ENCODE results near the gene CNDP2. TPM values are rescaled to one million over a fixed set of nuclear protein-coding genes. Genes with fewer than 3 reads are reported as not detected.

CNDP2 gene
- total RNA-seq, 1 experiment from 2014 or later: 62.8 TPM

GRCh38 chr18:74472312-74472711 is 23.9 kb upstream of the CNDP2 start:
- DNase-seq (ENCODE audit: low read depth): no peak

- DNase-seq (ENCODE audit: low read depth): no peak
These were observed 22.1 kb upstream of the CNDP2 start for GRCh38 chr18:74473976-74474640.

GRCh38 chr18:74476140-74476539 is 20.0 kb upstream of the CNDP2 start:
- DNase-seq (ENCODE audit: low read depth): peak; percentile 8

GRCh38 chr18:74477771-74478170 is 18.4 kb upstream of the CNDP2 start:
- no peak for DNase-seq (ENCODE audit: low read depth)

GRCh38 chr18:74478316-74478715 is 17.8 kb upstream of the CNDP2 start:
- DNase-seq (ENCODE audit: low read depth): no peak

GRCh38 chr18:74478880-74479279 is 17.3 kb upstream of the CNDP2 start:
- no peak for DNase-seq (ENCODE audit: low read depth)

- no peak for DNase-seq (ENCODE audit: low read depth)
These were observed 16.5 kb upstream of the CNDP2 start for GRCh38 chr18:74479486-74480148.

GRCh38 chr18:74480149-74480651 is 16.0 kb upstream of the CNDP2 start:
- DNase-seq (ENCODE audit: low read depth): no peak

- DNase-seq (ENCODE audit: low read depth): no peak
These were observed 13.5 kb upstream of the CNDP2 start for GRCh38 chr18:74482697-74483096.

- DNase-seq (ENCODE audit: low read depth): no peak
These were observed 9.9 kb upstream of the CNDP2 start for GRCh38 chr18:74486119-74486849.

- DNase-seq (ENCODE audit: low read depth): no peak
These were observed 7.8 kb upstream of the CNDP2 start for GRCh38 chr18:74488354-74488753.

- DNase-seq (ENCODE audit: low read depth): no peak
These were observed 7.3 kb upstream of the CNDP2 start for GRCh38 chr18:74488864-74489263.

GRCh38 chr18:74489676-74490075 is 6.5 kb upstream of the CNDP2 start:
- peak; percentile 70 for DNase-seq (ENCODE audit: low read depth)

GRCh38 chr18:74492259-74492658 is 3.9 kb upstream of the CNDP2 start:
- DNase-seq (ENCODE audit: low read depth): no peak

GRCh38 chr18:74493689-74494088 is 2.5 kb upstream of the CNDP2 start:
- DNase-seq (ENCODE audit: low read depth): peak; percentile 32

- no peak for DNase-seq (ENCODE audit: low read depth)
These were observed 1.6 kb upstream of the CNDP2 start for GRCh38 chr18:74494514-74494913.

- DNase-seq (ENCODE audit: low read depth): peak; percentile 60
These were observed 553 bp downstream of the CNDP2 start for GRCh38 chr18:74496508-74497323.

- no peak for DNase-seq (ENCODE audit: low read depth)
These were observed 1.1 kb downstream of the CNDP2 start for GRCh38 chr18:74497324-74497676.

GRCh38 chr18:74497778-74498177 is 1.6 kb downstream of the CNDP2 start:
- DNase-seq (ENCODE audit: low read depth): no peak

- no peak for DNase-seq (ENCODE audit: low read depth)
These were observed 2.8 kb downstream of the CNDP2 start for GRCh38 chr18:74498712-74499627.

- no peak for DNase-seq (ENCODE audit: low read depth)
These were observed 3.5 kb downstream of the CNDP2 start for GRCh38 chr18:74499633-74500032.

Data from LHCN-M2 (cell line).